HG02763 (cell line): ENCODE measurements around the gene PNN.
"Not testable (repeated sequence)": the region's sequence is repeated elsewhere in the genome, so short reads cannot be mapped to it uniquely, and the experiment has no call there.

Experiments
- ATAC-seq: cut with Tn5 transposase; IDR thresholded peaks from one replicate; pipeline ENCODE4 v1.9.1; 2021; ENCODE audit warnings: mild to moderate bottlenecking, moderate library complexity; ENCODE audit not compliant: unreplicated experiment

Gene PNN

DNA sequence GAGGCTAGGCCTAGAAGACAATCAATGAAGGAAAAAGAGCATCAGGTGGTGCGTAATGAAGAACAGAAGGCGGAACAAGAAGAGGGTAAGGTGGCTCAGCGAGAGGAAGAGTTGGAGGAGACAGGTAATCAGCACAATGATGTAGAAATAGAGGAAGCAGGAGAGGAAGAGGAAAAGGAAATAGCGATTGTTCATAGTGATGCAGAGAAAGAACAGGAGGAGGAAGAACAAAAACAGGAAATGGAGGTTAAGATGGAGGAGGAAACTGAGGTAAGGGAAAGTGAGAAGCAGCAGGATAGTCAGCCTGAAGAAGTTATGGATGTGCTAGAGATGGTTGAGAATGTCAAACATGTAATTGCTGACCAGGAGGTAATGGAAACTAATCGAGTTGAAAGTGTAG, 5.5 kb downstream of the PNN start:
- no peak for ATAC-seq

DNA sequence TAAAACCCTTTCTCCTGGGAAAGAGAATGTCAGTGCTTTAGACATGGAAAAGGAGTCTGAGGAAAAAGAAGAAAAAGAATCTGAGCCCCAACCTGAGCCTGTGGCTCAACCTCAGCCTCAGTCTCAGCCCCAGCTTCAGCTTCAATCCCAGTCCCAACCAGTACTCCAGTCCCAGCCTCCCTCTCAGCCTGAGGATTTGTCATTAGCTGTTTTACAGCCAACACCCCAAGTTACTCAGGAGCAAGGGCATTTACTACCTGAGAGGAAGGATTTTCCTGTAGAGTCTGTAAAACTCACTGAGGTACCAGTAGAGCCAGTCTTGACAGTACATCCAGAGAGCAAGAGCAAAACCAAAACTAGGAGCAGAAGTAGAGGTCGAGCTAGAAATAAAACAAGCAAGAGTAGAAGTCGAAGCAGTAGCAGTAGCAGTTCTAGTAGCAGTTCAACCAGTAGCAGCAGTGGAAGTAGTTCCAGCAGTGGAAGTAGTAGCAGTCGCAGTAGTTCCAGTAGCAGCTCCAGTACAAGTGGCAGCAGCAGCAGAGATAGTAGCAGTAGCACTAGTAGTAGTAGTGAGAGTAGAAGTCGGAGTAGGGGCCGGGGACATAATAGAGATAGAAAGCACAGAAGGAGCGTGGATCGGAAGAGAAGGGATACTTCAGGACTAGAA, 6.1 kb downstream of the PNN start:
- ATAC-seq, result no peak

DNA sequence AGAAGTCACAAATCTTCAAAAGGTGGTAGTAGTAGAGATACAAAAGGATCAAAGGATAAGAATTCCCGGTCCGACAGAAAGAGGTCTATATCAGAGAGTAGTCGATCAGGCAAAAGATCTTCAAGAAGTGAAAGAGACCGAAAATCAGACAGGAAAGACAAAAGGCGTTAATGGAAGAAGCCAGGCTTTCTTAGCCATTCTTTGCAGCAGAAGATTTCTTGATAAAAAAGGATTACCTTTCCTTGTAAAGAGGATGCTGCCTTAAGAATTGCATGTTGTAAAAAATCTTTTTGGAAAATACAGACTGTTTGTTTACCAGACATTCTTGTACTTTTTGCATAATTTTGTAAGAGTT, 6.6 kb downstream of the PNN start:
- no peak for ATAC-seq

DNA sequence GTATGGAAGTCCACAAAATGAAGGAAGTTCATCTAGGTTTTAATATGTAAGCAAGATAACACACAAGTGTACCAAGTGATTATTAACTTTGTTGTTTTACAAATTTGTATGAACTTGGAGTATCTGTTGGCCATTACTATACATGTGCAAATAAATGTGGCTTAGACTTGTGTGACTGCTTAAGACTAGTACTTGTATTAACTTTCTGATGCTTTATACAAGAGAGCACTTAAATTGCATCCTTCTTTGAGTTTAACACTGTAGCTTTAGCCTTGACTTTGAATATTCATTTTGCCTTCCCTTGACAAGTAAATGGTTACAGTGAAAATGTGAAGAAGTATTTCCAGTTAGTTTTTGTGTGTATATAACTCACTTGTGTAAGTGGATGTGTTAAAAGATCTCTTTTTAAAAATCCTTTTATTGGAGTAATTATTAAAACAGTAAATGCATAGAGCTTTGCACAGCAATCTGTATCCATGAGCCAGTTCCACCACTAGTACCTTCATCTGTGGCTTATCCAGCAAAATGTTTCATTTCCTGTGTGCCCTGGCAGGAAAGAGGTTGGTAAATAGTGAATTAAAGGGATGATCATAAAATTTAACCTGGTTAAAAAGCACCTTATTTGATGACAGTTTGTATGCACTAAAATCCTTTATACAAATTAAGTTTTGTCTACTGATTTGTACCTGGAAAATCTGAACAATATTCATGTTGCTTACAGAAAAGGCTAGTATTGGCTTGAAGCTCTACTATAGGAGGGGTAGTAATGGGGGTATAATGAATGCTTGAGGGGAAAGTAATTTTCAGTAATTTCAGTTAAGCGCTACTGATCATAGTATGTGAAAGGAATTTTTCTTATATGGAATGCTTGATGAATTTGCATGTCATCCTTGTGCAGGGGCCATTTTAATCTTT, 8.0 kb downstream of the PNN start:
- ATAC-seq, result no peak

DNA sequence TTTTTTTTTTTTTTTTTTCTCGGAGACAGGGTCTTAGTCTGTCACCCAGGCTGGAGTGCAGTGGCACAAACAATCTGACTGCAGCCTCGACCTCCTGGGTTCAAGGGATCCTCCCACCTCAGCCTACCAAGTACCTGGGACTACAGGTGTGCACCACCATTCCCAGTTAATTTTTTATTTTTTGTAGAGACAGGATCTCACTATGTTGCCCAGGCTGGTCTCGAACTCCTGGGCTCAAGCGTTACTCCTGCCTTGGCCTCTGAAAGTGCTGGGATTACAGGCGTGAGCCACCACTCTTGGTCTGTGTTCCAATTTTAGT, 8.6 kb downstream of the PNN start:
- not testable (repeated sequence) for ATAC-seq

GRCh38 chr14:39184628-39185255, 9.7 kb downstream of the PNN start:
- ATAC-seq, result no peak

- ATAC-seq, result no peak
Observed at GRCh38 chr14:39185256-39186049, 10.4 kb downstream of the PNN start.

DNA sequence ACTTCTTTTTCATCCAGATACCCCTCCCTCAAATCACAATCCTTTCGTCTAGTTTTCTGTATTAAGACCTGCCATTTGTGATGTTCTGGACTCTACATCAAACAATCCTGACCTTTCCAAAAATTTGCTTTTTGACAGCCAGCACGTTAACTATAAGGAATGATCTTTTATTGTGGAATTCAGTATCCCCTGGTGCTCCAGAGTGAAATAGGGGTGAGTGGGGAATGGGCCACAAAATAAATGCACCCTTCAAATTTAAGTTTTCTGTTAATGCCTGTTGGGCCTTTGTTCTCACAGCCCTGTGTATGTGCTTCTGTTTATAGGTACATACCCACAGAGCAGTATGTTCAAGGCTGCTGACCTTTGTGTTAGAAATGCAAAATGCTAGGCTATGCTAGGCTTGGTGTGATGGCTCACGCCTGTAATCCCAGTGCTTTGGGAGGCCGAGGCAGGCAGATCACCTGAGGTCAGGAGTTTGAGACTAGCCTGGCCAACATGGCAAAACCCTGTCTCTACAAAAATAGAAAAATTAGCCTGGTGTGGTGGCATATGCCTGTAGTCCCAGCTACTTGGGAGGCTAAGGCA, 12.0 kb downstream of the PNN start:
- ATAC-seq, result no peak

DNA sequence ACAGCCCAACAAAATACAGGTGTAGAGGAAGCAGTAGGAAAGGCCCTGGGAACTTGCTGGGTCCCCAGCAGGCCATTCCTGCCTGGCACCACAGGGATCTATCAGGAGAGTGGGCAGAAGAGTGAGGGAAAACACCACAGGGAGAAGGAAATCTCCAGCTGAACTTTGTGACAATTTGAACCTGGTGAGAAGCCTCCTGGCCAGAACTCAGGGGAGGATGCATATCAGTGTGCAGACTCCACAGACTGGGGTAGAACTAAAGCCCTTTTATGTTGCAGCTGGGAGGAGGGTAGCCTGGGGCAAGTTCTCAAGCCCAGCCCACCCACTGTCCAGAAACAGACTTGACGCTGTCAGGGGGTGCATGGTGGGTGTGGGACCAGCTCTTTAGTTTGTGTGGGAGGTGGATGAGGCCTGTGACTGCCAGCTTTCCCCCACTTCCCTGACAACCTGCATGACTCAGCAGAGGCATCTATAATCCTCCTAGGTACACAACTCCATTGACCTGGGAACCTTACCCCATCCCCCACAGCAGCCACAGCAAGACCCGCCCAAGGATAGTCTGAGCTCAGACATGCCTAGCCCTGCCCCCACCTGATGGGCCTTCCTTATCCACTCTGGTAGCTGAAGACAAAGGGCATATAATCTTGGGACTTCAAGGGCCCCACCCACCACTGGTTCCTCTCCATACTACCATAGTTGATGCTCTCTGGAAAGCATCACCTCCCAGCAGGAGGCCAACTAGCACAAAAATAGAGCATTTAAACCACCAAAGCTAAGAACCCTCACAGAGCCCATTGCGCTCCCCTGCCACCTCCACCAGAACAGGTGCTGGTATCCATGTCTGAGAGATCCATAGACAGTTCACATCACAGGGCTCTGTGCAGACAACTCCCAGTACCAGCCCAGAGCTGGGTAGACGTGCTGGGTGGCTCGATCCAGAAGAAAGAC, 28.9 kb downstream of the PNN start:
- no peak for ATAC-seq

GRCh38 chr14:39207430-39207829, 32.4 kb downstream of the PNN start:
- not testable (repeated sequence) for ATAC-seq

GRCh38 chr14:39211109-39211741, 36.2 kb downstream of the PNN start:
- no peak for ATAC-seq

GRCh38 chr14:39212034-39212433, 37.0 kb downstream of the PNN start:
- no peak for ATAC-seq

DNA sequence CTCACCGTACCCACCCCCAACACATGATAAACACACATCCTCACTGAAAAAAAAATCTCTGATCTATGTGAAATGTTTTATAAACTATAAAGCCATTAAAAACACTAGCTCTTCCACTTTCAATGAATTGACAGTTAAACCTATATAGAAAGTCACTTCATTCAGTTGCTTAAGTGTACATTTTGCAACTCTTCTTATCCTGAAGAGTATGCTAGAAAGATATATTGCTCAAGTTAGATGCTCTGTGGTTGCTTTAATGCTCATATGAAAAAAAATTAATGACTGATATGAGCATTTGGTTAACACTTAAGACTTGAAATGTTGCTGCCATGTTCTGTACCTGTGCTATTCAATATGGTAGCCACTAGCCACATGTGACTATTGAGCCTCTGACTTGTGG, 37.6 kb downstream of the PNN start:
- no peak for ATAC-seq

GRCh38 chr14:39217214-39217879, 42.3 kb downstream of the PNN start:
- no peak for ATAC-seq

GRCh38 chr14:39218171-39218769, 43.2 kb downstream of the PNN start:
- ATAC-seq, result no peak

DNA sequence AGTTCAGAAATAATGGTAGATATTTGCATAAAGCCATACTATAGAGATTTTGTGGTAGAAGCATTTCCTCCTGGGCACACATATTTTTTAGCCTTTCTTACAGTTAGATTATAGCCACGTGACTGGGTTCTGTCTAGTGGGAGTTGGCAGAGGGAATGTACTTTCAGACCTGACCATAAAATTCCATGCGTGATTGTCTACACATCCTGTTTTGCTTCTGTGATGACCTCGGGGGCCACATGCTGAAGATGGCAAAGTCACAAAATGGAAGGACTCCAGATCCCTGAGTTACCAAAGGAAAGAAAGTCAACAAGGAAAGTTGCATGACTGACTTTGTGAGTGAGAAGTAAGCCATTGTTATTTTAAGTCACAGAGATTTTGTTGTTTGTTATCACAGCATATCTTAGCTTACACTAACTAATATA, 44.0 kb downstream of the PNN start:
- no peak for ATAC-seq

GRCh38 chr14:39220473-39220872, 45.4 kb downstream of the PNN start:
- not testable (repeated sequence) for ATAC-seq

DNA sequence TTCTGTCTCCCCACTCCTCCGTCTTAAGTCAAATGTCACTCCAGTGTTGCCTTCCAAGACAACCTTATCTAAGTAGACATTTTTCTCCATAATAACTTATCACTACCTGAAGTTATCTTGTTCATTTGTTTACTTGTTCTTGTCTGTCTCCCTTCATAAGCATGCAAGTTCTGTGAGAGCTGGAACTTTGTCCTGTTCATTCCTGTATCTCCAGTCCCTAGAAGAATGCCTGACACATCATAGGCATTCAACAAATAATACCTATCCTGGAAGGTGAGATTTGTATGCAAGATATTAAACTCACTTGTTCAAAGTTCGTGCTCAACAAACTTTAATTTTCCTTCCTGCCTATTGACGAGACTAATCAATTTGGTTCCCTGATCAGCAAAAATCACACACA, 53.0 kb downstream of the PNN start:
- ATAC-seq, result no peak
